ENCODE results near the gene DENND2D.

The DENND2D gene

GRCh38 chr1:111199881-111200801 lies at the start of gene DENND2D:
TSS of gene DENND2D (minus strand) at chr1:111200646. CDS start at chr1:111200459, 187 bp downstream.
- no peak for DNase-seq (ENCODE audit: low read depth, low spot score)

GRCh38 chr1:111249960-111250359 lies 49.5 kb upstream of the DENND2D start:
- DNase-seq (ENCODE audit: low read depth, low spot score) = no peak

- DNase-seq (ENCODE audit: low read depth, low spot score) = no peak
Measured at GRCh38 chr1:111247125-111247838, 46.8 kb upstream of the DENND2D start.

GRCh38 chr1:111242805-111243523 lies 42.5 kb upstream of the DENND2D start:
- DNase-seq (ENCODE audit: low read depth, low spot score) = no peak

- DNase-seq (ENCODE audit: low read depth, low spot score) = no peak
Measured at GRCh38 chr1:111241797-111242196, 41.4 kb upstream of the DENND2D start.

GRCh38 chr1:111238056-111238795 lies 37.8 kb upstream of the DENND2D start:
- DNase-seq (ENCODE audit: low read depth, low spot score) = no peak

GRCh38 chr1:111236806-111237205 lies 36.4 kb upstream of the DENND2D start:
- DNase-seq (ENCODE audit: low read depth, low spot score) = no peak

- no peak for DNase-seq (ENCODE audit: low read depth, low spot score)
Measured at GRCh38 chr1:111236379-111236778, 35.9 kb upstream of the DENND2D start.

- no peak for DNase-seq (ENCODE audit: low read depth, low spot score)
Measured at GRCh38 chr1:111234866-111235265, 34.4 kb upstream of the DENND2D start.

GRCh38 chr1:111234258-111234657 lies 33.8 kb upstream of the DENND2D start:
- DNase-seq (ENCODE audit: low read depth, low spot score) = no peak

GRCh38 chr1:111232134-111232533 lies 31.7 kb upstream of the DENND2D start:
- DNase-seq (ENCODE audit: low read depth, low spot score) = no peak

GRCh38 chr1:111228748-111229126 lies 28.3 kb upstream of the DENND2D start:
- no peak for DNase-seq (ENCODE audit: low read depth, low spot score)

- peak; percentile 80 for DNase-seq (ENCODE audit: low read depth, low spot score)
Measured at GRCh38 chr1:111227851-111228747, 27.7 kb upstream of the DENND2D start.

GRCh38 chr1:111227434-111227833 lies 27.0 kb upstream of the DENND2D start, which contains the start of gene CHI3L2:
TSS of gene CHI3L2 (plus strand) at chr1:111227713. CDS start at chr1:111227730, 17 bp downstream.
- DNase-seq (ENCODE audit: low read depth, low spot score) = no peak

- peak; percentile 23 for DNase-seq (ENCODE audit: low read depth, low spot score)
Measured at GRCh38 chr1:111225717-111226400, 25.4 kb upstream of the DENND2D start.

- no peak for DNase-seq (ENCODE audit: low read depth, low spot score)
Measured at GRCh38 chr1:111225091-111225490, 24.6 kb upstream of the DENND2D start.

GRCh38 chr1:111223126-111223685 lies 22.8 kb upstream of the DENND2D start:
- DNase-seq (ENCODE audit: low read depth, low spot score) = no peak

GRCh38 chr1:111222308-111223125 lies 22.1 kb upstream of the DENND2D start:
- DNase-seq (ENCODE audit: low read depth, low spot score) = peak; percentile 28

All from smooth muscle cell of the brain vasculature (primary cell).